ENCODE data around the gene HECTD4. TPM values are rescaled to one million over a fixed set of nuclear protein-coding genes. Genes with fewer than 3 reads are reported as not detected.
A peak's percentile ranks its signal among the peaks of the same experiment; 100 is the strongest.

HECTD4 gene
- total RNA-seq, 1 donor from 2014 or later, result 63.3 TPM

DNA sequence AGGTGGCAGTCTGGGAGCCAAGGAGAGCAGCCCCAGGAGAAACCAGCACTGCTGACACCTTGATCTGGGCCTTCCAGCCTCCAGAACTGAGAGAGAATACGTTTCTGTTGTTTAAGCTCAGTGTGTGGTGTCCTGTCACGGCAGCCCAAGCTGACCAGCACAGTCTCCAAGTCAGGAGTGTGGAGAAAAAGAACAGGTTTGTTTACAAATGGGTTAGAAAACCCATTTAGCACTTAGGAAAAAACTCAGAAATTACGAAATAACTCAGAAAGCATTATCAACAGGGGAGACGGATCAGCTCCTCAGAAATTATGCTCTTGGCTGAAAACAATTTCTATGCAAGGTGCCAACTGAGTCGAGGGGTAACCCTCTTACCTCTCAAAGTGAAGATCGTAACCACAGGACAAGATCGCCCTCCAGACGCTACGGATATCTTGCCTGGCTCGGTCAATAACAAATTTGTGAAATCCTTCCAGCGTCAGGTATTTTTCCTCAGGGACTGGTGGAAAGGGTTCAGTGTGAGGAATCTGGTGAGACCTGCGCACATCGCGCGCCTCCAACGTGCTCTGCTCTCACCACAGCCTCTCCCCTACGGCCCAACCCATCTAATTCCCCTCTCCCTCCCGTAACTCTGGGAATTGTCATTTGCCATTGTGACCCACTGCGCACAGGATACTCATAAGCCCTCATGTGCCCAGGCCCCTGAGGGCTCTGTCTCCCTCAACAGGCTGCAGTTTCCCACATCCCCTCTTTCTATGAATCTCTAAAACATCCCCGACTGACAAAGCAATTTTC, 206.7 kb downstream of the HECTD4 start:
- Mint-ChIP-seq H3K4me1 (ENCODE audit: unreplicated experiment) (peaks cover under 1% of the 10 kb centered on the region), H3K9me3 (ENCODE audit: unreplicated experiment) (no peaks in the 10 kb centered on the region), H3K27me3 (ENCODE audit: unreplicated experiment) (no peaks in the 10 kb centered on the region), H3K4me3 (ENCODE audit: unreplicated experiment) (no peak overlapping the region), H3K27ac (ENCODE audit: unreplicated experiment) (no peak overlapping the region), H3K36me3 (ENCODE audit: unreplicated experiment) (peaks cover 31% of the 10 kb centered on the region)
- TF ChIP-seq, protein P1, sequence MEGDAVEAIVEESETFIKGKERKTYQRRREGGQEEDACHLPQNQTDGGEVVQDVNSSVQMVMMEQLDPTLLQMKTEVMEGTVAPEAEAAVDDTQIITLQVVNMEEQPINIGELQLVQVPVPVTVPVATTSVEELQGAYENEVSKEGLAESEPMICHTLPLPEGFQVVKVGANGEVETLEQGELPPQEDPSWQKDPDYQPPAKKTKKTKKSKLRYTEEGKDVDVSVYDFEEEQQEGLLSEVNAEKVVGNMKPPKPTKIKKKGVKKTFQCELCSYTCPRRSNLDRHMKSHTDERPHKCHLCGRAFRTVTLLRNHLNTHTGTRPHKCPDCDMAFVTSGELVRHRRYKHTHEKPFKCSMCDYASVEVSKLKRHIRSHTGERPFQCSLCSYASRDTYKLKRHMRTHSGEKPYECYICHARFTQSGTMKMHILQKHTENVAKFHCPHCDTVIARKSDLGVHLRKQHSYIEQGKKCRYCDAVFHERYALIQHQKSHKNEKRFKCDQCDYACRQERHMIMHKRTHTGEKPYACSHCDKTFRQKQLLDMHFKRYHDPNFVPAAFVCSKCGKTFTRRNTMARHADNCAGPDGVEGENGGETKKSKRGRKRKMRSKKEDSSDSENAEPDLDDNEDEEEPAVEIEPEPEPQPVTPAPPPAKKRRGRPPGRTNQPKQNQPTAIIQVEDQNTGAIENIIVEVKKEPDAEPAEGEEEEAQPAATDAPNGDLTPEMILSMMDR (IDR thresholded peaks at IDR 0.05), result no peak
- no peak for DNase-seq (ENCODE audit: extremely low spot score, unreplicated experiment)

GRCh38 chr12:112172556-112173324, 209.5 kb downstream of the HECTD4 start:
- TF ChIP-seq, protein P1 (IDR thresholded peaks at IDR 0.05), result no peak
- Mint-ChIP-seq H3K4me1 (ENCODE audit: unreplicated experiment) (peaks cover 4% of the 10 kb centered on the region), H3K4me3 (ENCODE audit: unreplicated experiment) (no peak overlapping the region), H3K9me3 (ENCODE audit: unreplicated experiment) (no peaks in the 10 kb centered on the region), H3K27me3 (ENCODE audit: unreplicated experiment) (no peaks in the 10 kb centered on the region), H3K36me3 (ENCODE audit: unreplicated experiment) (peaks cover 27% of the 10 kb centered on the region), H3K27ac (ENCODE audit: unreplicated experiment) (no peak overlapping the region)
- DNase-seq (ENCODE audit: extremely low spot score, unreplicated experiment), result no peak

DNA sequence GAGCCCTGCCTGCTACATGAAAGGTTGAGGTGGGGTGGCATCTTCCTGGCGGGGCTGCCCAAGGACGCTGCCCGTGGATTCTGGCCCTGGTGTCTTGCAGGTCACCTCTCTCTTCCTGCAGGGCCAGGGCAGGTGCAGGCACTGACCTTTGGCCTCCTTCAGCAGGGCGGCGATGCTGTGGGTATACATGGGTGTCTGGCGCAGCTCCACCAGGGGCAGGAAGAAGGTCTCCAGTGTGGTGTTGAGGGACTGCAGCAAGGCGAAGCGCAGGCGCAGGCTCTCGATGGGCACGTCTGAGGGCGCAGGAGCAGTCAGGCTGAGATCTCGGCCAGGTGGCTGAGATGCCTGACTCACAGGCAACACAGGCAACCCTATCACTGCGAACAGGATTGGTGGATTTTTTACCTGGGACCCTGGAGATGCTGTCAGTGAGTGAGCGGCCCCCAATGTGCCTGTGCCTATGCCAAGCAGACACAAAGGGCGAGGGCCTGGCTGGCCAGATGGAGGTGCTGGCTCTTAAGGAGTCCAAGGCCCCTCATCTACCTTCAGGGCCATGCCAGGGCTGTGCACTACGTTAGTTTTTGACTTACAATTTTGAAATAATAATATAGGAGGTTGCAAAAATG, 211.1 kb downstream of the HECTD4 start:
- no peaks in the 10 kb centered on the region for H3K27me3 Mint-ChIP-seq (ENCODE audit: unreplicated experiment)
- no peaks in the 10 kb centered on the region for H3K9me3 Mint-ChIP-seq (ENCODE audit: unreplicated experiment)
- TF ChIP-seq, protein P1 (IDR thresholded peaks at IDR 0.05), result no peak
- peaks cover 24% of the 10 kb centered on the region for H3K36me3 Mint-ChIP-seq (ENCODE audit: unreplicated experiment)
- no peak overlapping the region for H3K4me3 Mint-ChIP-seq (ENCODE audit: unreplicated experiment)
- DNase-seq (ENCODE audit: extremely low spot score, unreplicated experiment), result no peak
- peaks cover 4% of the 10 kb centered on the region for H3K4me1 Mint-ChIP-seq (ENCODE audit: unreplicated experiment)
- no peak overlapping the region for H3K27ac Mint-ChIP-seq (ENCODE audit: unreplicated experiment)

DNA sequence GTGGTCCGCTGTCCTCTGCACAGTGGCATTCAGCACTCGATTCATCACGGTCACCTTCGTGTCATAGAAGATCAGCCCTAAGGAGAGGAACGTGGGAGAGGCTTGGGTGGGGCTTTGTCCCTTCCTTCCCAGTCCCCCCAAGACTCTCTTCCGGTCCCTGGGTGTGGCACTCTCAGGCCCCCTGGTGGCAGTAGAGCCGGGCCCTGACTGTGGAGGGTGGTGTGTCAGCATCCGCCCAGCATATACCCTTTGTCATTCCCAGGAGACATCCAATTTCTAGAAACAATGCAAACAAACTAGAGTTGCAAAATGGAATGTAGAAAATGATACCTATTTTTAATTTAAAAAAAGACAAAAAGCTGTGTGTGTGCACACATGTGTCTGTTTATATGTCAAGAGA, 211.9 kb downstream of the HECTD4 start:
- H3K9me3 Mint-ChIP-seq (ENCODE audit: unreplicated experiment), result no peaks in the 10 kb centered on the region
- TF ChIP-seq, protein P1 (IDR thresholded peaks at IDR 0.05), result peak; percentile 40
- H3K27me3 Mint-ChIP-seq (ENCODE audit: unreplicated experiment), result no peaks in the 10 kb centered on the region
- H3K4me3 Mint-ChIP-seq (ENCODE audit: unreplicated experiment), result no peak overlapping the region
- peaks cover 4% of the 10 kb centered on the region for H3K4me1 Mint-ChIP-seq (ENCODE audit: unreplicated experiment)
- peak overlapping the region; percentile 35 for H3K27ac Mint-ChIP-seq (ENCODE audit: unreplicated experiment)
- H3K36me3 Mint-ChIP-seq (ENCODE audit: unreplicated experiment), result peaks cover 17% of the 10 kb centered on the region
- DNase-seq (ENCODE audit: extremely low spot score, unreplicated experiment), result no peak

DNA sequence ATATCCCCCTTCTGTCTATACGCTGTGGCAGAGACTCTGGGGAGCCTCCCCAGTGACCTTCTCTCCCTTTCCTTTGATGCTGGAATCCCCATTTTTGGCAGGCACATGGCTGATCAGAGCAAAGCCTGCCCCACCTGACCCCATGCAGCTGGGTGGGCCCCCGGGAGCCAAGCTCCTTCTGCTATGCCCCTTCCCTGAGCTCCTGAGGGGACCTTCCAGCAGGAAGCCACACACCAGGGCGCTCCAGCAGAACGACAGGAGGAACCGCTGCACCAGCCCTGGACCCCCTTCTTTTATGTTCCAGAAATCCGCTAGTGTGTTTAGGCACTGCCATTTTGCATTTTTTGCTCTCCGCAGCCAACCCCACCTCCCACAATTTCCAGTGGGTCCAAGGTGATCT, 212.3 kb downstream of the HECTD4 start:
- TF ChIP-seq, protein P1 (IDR thresholded peaks at IDR 0.05), result no peak
- no peak for DNase-seq (ENCODE audit: extremely low spot score, unreplicated experiment)
- Mint-ChIP-seq H3K27ac (ENCODE audit: unreplicated experiment) (peak overlapping the region; percentile 35), H3K36me3 (ENCODE audit: unreplicated experiment) (peaks cover 13% of the 10 kb centered on the region), H3K4me3 (ENCODE audit: unreplicated experiment) (no peak overlapping the region), H3K9me3 (ENCODE audit: unreplicated experiment) (no peaks in the 10 kb centered on the region), H3K4me1 (ENCODE audit: unreplicated experiment) (peaks cover 4% of the 10 kb centered on the region), H3K27me3 (ENCODE audit: unreplicated experiment) (no peaks in the 10 kb centered on the region)
